Keratinocyte (primary cell): ENCODE measurements around the gene PHF12.

Experiments used
- EZH2 ChIP-seq: IDR thresholded peaks from one replicate; pipeline ENCODE4 v1.6.1; 2012; ENCODE audit warnings: inconsistent platforms, mild to moderate bottlenecking, low read length, moderate library complexity
- TF ChIP-seq, protein P1 (sequence below), 3 experiments: IDR thresholded peaks in 1 of 3; conservative IDR thresholded peaks in 1 of 3; optimal IDR thresholded peaks in 1 of 3; 2 replicates in 2 of 3; 3 replicates in 1 of 3; pipeline versions ENCODE3 to v1.5.1; 2011; ENCODE audit warnings: low read length in 3 of 3, mild to moderate bottlenecking in 3 of 3, moderate library complexity in 2 of 3, control low read depth in 1 of 3, inconsistent platforms in 1 of 3; ENCODE audit not compliant: insufficient read depth in 2 of 3; ENCODE audit errors: extremely low read depth in 1 of 3

DNA sequence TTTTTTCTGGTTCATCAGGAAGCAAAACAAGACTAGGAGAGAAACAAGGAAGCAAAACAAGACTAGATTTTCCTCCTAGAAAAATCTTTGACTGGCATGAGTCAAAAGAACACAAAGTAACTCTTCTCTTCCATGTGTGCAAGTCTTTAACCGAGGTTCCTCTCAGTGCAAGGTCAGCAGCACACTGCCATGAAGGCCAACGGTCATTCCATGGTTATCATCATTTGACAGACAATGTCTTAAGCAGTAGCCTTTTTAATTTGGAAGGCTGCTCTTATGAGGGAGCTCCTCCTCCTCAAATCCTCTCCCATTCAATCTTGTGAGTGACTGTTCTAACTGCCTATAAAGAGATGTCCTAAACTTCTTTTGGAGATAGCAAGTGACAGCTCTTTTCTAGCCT, 33.0 kb downstream of the PHF12 start:
- TF ChIP-seq, protein P1, sequence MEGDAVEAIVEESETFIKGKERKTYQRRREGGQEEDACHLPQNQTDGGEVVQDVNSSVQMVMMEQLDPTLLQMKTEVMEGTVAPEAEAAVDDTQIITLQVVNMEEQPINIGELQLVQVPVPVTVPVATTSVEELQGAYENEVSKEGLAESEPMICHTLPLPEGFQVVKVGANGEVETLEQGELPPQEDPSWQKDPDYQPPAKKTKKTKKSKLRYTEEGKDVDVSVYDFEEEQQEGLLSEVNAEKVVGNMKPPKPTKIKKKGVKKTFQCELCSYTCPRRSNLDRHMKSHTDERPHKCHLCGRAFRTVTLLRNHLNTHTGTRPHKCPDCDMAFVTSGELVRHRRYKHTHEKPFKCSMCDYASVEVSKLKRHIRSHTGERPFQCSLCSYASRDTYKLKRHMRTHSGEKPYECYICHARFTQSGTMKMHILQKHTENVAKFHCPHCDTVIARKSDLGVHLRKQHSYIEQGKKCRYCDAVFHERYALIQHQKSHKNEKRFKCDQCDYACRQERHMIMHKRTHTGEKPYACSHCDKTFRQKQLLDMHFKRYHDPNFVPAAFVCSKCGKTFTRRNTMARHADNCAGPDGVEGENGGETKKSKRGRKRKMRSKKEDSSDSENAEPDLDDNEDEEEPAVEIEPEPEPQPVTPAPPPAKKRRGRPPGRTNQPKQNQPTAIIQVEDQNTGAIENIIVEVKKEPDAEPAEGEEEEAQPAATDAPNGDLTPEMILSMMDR (optimal IDR thresholded peaks at IDR 0.05 in 1 of 3, IDR thresholded peaks at IDR 0.05 in 1 of 3, conservative IDR thresholded peaks at IDR 0.05 in 1 of 3; ENCODE audit: extremely low read depth in 1 of 3, insufficient read depth in 2 of 3, low read length in 3 of 3) = no peak
- TF ChIP-seq EZH2 = no peak
